Transverse colon (tissue), 4 donors: ENCODE results near the gene NID1. TPM values are rescaled to one million over a fixed set of nuclear protein-coding genes. Genes with fewer than 3 reads are reported as not detected.
A peak's percentile ranks its signal among the peaks of the same experiment; 100 is the strongest.
"Not testable (repeated sequence)": the region's sequence is repeated elsewhere in the genome, so short reads cannot be mapped to it uniquely, and the experiment has no call there.

Experiments used
- DNase-seq: peaks from one replicate; pipeline ENCODE4 v3.0.0-alpha.2; 2019
- H3K27ac ChIP-seq, 4 donors: fragments of 200-600 bp; sonication (generic); 2 replicates each; pipeline ENCODE4 v1.5.1; 2016 to 2018; ENCODE audit warnings: inconsistent platforms in 4 of 4
- H3K27me3 ChIP-seq: fragments of 200-600 bp; sonication (generic); 2 replicates; pipeline ENCODE4 v1.5.1; 2017; ENCODE audit warnings: inconsistent platforms
- H3K36me3 ChIP-seq, 4 donors: fragments of 200-600 bp; sonication (generic); 2 replicates each; pipeline ENCODE4 v1.5.1; 2017 to 2019; ENCODE audit warnings: inconsistent platforms in 4 of 4
- H3K4me1 ChIP-seq, 4 donors: fragments of 200-600 bp; sonication (generic); 2 replicates each; pipeline ENCODE4 v1.5.1; 2017 to 2020; ENCODE audit warnings: inconsistent platforms in 4 of 4
- H3K4me3 ChIP-seq, 4 donors: fragments of 200-600 bp; sonication (generic); 1 replicate in 1 of 4; 2 replicates in 3 of 4; pipeline versions ENCODE4 v1.5.1 to v1.6.1; 2017 to 2019; ENCODE audit warnings: inconsistent platforms in 4 of 4
- H3K9me3 ChIP-seq, 2 donors: fragments of 200-600 bp; sonication (generic); 2 replicates each; pipeline ENCODE4 v1.5.1; 2017 to 2019; ENCODE audit warnings: inconsistent platforms in 2 of 2
- CTCF ChIP-seq, 5 experiments: fragments of 200-600 bp in 3 of 5; fragments of 450-650 bp in 2 of 5; sonication (generic) in 3 of 5; IDR thresholded peaks; 1 replicate in 2 of 5; 2 replicates in 3 of 5; pipeline ENCODE4 v1.5.1; 2016 to 2017; ENCODE audit warnings: antibody characterized with exemption in 5 of 5, inconsistent platforms in 3 of 5, mild to moderate bottlenecking in 2 of 5, moderate library complexity in 1 of 5
- EP300 ChIP-seq: sonication (generic); formaldehyde crosslinking; IDR thresholded peaks from one replicate; pipeline ENCODE4 v1.6.1; 2017; ENCODE audit warnings: antibody characterized with exemption, low read depth
- POLR2A ChIP-seq: fragments of 450-650 bp; IDR thresholded peaks from one replicate; pipeline ENCODE4 v1.6.1; 2016; ENCODE audit warnings: antibody characterized with exemption, mild to moderate bottlenecking, moderate library complexity
- POLR2AphosphoS5 ChIP-seq, 3 donors: sonication (generic); formaldehyde crosslinking; IDR thresholded peaks; one replicate each; pipeline ENCODE4 v1.6.1; 2016; ENCODE audit warnings: antibody characterized with exemption in 3 of 3
- WGBS, 2 donors: methylation state at CpG; one replicate each; pipeline ENCODE4 v1.1.5; 2018; ENCODE audit warnings: low coverage in 1 of 2; 5-methylcytosine and 5-hydroxymethylcytosine counted together
- in situ Hi-C, 4 donors: fragments of 200-750 bp; cut with MboI; loops; one replicate each; pipeline versions ENCODE4 v1.15.0 to v1.15.1; 2017; ENCODE audit warnings: low sequenced_read_pairs in 3 of 4, low pct_ligation_motif_present in 1 of 4, low pct_unique_long_range_greater_than_20kb in 1 of 4
- intact Hi-C: fragments of 100-400 bp; cut with DNase I; formaldehyde crosslinking; loops from one replicate; pipeline ENCODE4 v1.15.1; 2023; ENCODE audit warnings: low total_unique reads
- total RNA-seq, 4 donors: library from RNA; depleted of rRNA; stranded (reverse); fragments of >200 nt; gene quantifications; one replicate each; pipeline ENCODE4 v1.1.0, GENCODE V29; 2016

Gene NID1
- total RNA-seq, 4 donors from 2014 or later, result 42.7 to 133 (median 63.5) TPM

- Histone ChIP-seq H3K36me3 (no peaks in the 10 kb centered on the region), H3K27me3 (no peaks in the 10 kb centered on the region), H3K9me3 (no peaks in the 10 kb centered on the region), H3K4me1 (peaks cover 0 to 13% (median 0%) of the 10 kb centered on the region in 4 donors), H3K27ac (peak overlapping the region; percentile 49 to 75 (median 69)), H3K4me3 (no peak overlapping the region)
- no peak for DNase-seq
- whole genome bisulfite sequencing, 2 donors, result 83 to 89% methylated on average over 2 to 7 of the region's 7 CpGs
- intact Hi-C loops, result no loop called here
- in situ Hi-C loops, result no loop called here
- no peak for TF ChIP-seq POLR2AphosphoS5 (IDR thresholded peaks at IDR 0.05)
- no peak for TF ChIP-seq POLR2A
- no peak for TF ChIP-seq CTCF (IDR thresholded peaks at IDR 0.05)
- TF ChIP-seq EP300, result no peak
Observed at GRCh38 chr1:236010443-236010842, 54.4 kb downstream of the NID1 start.

GRCh38 chr1:236009857-236010256, 55.0 kb downstream of the NID1 start:
- WGBS, 2 donors, result 52 to 75% methylated on average over 2 of the region's 2 CpGs
- intact Hi-C loops (no loop called here), in situ Hi-C loops (no loop called here)
- H3K9me3 ChIP-seq, result no peaks in the 10 kb centered on the region
- peaks cover 0 to 13% (median 0%) of the 10 kb centered on the region in 4 donors for H3K4me1 ChIP-seq
- peak overlapping the region; percentile 49 to 75 (median 69) for H3K27ac ChIP-seq
- DNase-seq, result no peak
- TF ChIP-seq EP300, result no peak
- peak in 2 of 3 donors; percentile 57 to 59 for TF ChIP-seq POLR2AphosphoS5 (IDR thresholded peaks at IDR 0.05)
- H3K4me3 ChIP-seq, result no peak overlapping the region
- H3K36me3 ChIP-seq, result no peaks in the 10 kb centered on the region
- no peaks in the 10 kb centered on the region for H3K27me3 ChIP-seq

GRCh38 chr1:236009191-236009590, 55.7 kb downstream of the NID1 start:
- in situ Hi-C loops (no loop called here), intact Hi-C loops (no loop called here)
- TF ChIP-seq EP300 (no peak), CTCF (IDR thresholded peaks at IDR 0.05) (no peak), POLR2AphosphoS5 (IDR thresholded peaks at IDR 0.05) (no peak), POLR2A (no peak)
- 49% methylated on average over 5 of the region's 5 CpGs; no CpG with 5 or more reads in 1 of the 2 donors for WGBS, 2 donors
- no peak for DNase-seq
- peaks cover 0 to 13% (median 0%) of the 10 kb centered on the region in 4 donors for H3K4me1 ChIP-seq
- no peaks in the 10 kb centered on the region for H3K27me3 ChIP-seq
- H3K36me3 ChIP-seq, result no peaks in the 10 kb centered on the region
- H3K4me3 ChIP-seq, result no peak overlapping the region
- H3K9me3 ChIP-seq, result no peaks in the 10 kb centered on the region
- peak overlapping the region; percentile 49 to 72 (median 58) for H3K27ac ChIP-seq

GRCh38 chr1:236007781-236008180, 57.1 kb downstream of the NID1 start:
- no peak for TF ChIP-seq EP300
- peak in 1 of 3 donors; percentile 45 for TF ChIP-seq POLR2AphosphoS5 (IDR thresholded peaks at IDR 0.05)
- TF ChIP-seq CTCF (IDR thresholded peaks at IDR 0.05), result no peak
- intact Hi-C loops (no loop called here), in situ Hi-C loops (no loop called here)
- Histone ChIP-seq H3K4me1 (peaks cover 0 to 13% (median 0%) of the 10 kb centered on the region in 4 donors), H3K36me3 (no peaks in the 10 kb centered on the region), H3K4me3 (no peak overlapping the region), H3K27me3 (no peaks in the 10 kb centered on the region), H3K9me3 (no peaks in the 10 kb centered on the region), H3K27ac (peak overlapping the region in 1 of 4 donors; percentile 53)
- WGBS, 2 donors, result 83 to 89% methylated on average over 2 to 3 of the region's 3 CpGs
- no peak for DNase-seq

- intact Hi-C loops, H3K27me3 ChIP-seq, H3K4me3 ChIP-seq, in situ Hi-C loops, H3K9me3 ChIP-seq, H3K36me3 ChIP-seq, DNase-seq, H3K27ac ChIP-seq: not testable (repeated sequence)
- H3K4me1 ChIP-seq, result peaks cover 0 to 20% (median 16%) of the 10 kb centered on the region in 4 donors
- WGBS, 2 donors, result 75 to 82% methylated on average over 3 to 9 of the region's 9 CpGs
Observed at GRCh38 chr1:236003058-236003457, 61.8 kb downstream of the NID1 start.
